ENCODE data around the gene CCDC33. TPM values are rescaled to one million over a fixed set of nuclear protein-coding genes. Genes with fewer than 3 reads are reported as not detected.

The CCDC33 gene
- total RNA-seq, 1 experiment from 2014 or later, result 10.6 TPM

- ATAC-seq (no peak), DNase-seq (ENCODE audit: low spot score) (peak; percentile 8)
- Mint-ChIP-seq H3K4me1 (peaks cover 6% of the 10 kb centered on the region), H3K4me3 (no peak overlapping the region), H3K27ac (no peak overlapping the region), H3K9me3 (no peaks in the 10 kb centered on the region), H3K27me3 (ENCODE audit: low read depth) (peaks cover 3% of the 10 kb centered on the region; the same call in 1 of the 2 replicates), H3K36me3 (no peaks in the 10 kb centered on the region)
- TF ChIP-seq ATF6 (CRISPR knock-in tag; IDR thresholded peaks at IDR 0.05), result no peak
- no peak for TF ChIP-seq GRHL2 (CRISPR knock-in tag; IDR thresholded peaks at IDR 0.05; ENCODE audit: insufficient replicate concordance, severe bottlenecking)
- POLR2A ChIA-PET, result no interaction called here
- CTCF ChIA-PET, result interaction anchor here (1.2 kb wide), 1 partner anchor 24 kb away, joined by 3 read pairs; no protein-coding TSS in a partner anchor
Measured at GRCh38 chr15:74345051-74345450, 108.9 kb downstream of the CCDC33 start.

- ChIA-PET CTCF (interaction anchor here (0.6 to 0.8 kb wide), 2 partner anchors 27 to 34 kb away, joined by 3 read pairs; no protein-coding TSS in a partner anchor), POLR2A (no interaction called here)
- TF ChIP-seq ERG (CRISPR knock-in tag; IDR thresholded peaks at IDR 0.05) (no peak), ZMAT4 (CRISPR knock-in tag; IDR thresholded peaks at IDR 0.05) (no peak), MYBL2 (CRISPR knock-in tag; IDR thresholded peaks at IDR 0.05) (no peak), ATF2 (CRISPR knock-in tag; IDR thresholded peaks at IDR 0.05; ENCODE audit: borderline replicate concordance, low read depth) (no peak), HMGXB4 (CRISPR knock-in tag; IDR thresholded peaks at IDR 0.05) (no peak), ZNF317 (CRISPR knock-in tag; IDR thresholded peaks at IDR 0.05; ENCODE audit: borderline replicate concordance, low read depth) (no peak), ZBTB21 (CRISPR knock-in tag; IDR thresholded peaks at IDR 0.05; ENCODE audit: borderline replicate concordance) (no peak), TEAD1 (CRISPR knock-in tag; IDR thresholded peaks at IDR 0.05) (no peak), CBFB (CRISPR knock-in tag; IDR thresholded peaks at IDR 0.05; ENCODE audit: low read depth) (no peak), PRRX2 (CRISPR knock-in tag; IDR thresholded peaks at IDR 0.05) (no peak), TCF7 (CRISPR knock-in tag; IDR thresholded peaks at IDR 0.05; ENCODE audit: low read depth) (no peak), ZSCAN18 (CRISPR knock-in tag; IDR thresholded peaks at IDR 0.05) (no peak), NR2C2 (CRISPR knock-in tag; IDR thresholded peaks at IDR 0.05) (no peak)
- Mint-ChIP-seq H3K36me3 (peaks cover 4% of the 10 kb centered on the region), H3K27ac (no peak overlapping the region), H3K9me3 (peaks cover 4% of the 10 kb centered on the region), H3K4me3 (no peak overlapping the region), H3K27me3 (ENCODE audit: low read depth) (peaks cover 3% of the 10 kb centered on the region; the same call in 1 of the 2 replicates), H3K4me1 (peaks cover 28% of the 10 kb centered on the region)
- DNase-seq (ENCODE audit: low spot score), result peak; percentile 7
- ATAC-seq, result no peak
Measured at GRCh38 chr15:74347757-74348250, 111.7 kb downstream of the CCDC33 start.

Measured in WTC11 (cell line).